Fibroblast of lung (primary cell): ENCODE results near the gene MVB12A. TPM values are rescaled to one million over a fixed set of nuclear protein-coding genes. Genes with fewer than 3 reads are reported as not detected.

Source experiments
- polyA plus RNA-seq, 2 donors: library from polyadenylated mRNA; depleted of rRNA in 1 of 2; stranded (reverse) in 1 of 2; unstranded in 1 of 2; fragments of >200 nt; gene quantifications; 2 replicates each; pipeline ENCODE4 v1.2.1, GENCODE V29; 2011 to 2012; ENCODE audit warnings: missing spikeins in 1 of 2
- total RNA-seq: library from RNA; depleted of rRNA; stranded (reverse); fragments of >200 nt; gene quantifications from 2 replicates; pipeline ENCODE4 v1.2.1, GENCODE V29; 2014

Gene MVB12A
- total and polyA plus RNA-seq, 2 donors (not counting 1 experiment from before 2014, with no cell fraction given): 24.8 to 34.7 TPM

Other genes starting within 250 kb of the MVB12A start
- gene USE1, start 204.7 kb upstream of the MVB12A start, total RNA-seq: 23.8 and 26.5 TPM in 2 replicates
- gene USE1, start 204.7 kb upstream of the MVB12A start, polyA plus RNA-seq: 25.8 and 27.1 TPM in 2 replicates
- 2.6 and 4.6 TPM in 2 replicates for gene OCEL1, start 193.8 kb upstream of the MVB12A start, total RNA-seq
- gene OCEL1, start 193.8 kb upstream of the MVB12A start, polyA plus RNA-seq: 4.5 and 8.8 TPM in 2 replicates
- 37.0 and 42.4 TPM in 2 replicates for gene NR2F6, start 174.1 kb upstream of the MVB12A start, total RNA-seq
- 9.6 and 10.4 TPM in 2 replicates for gene NR2F6, start 174.1 kb upstream of the MVB12A start, polyA plus RNA-seq
- under 0.01 TPM in 1 of 2 replicates, not detected in the other for gene USHBP1, start 155.3 kb upstream of the MVB12A start, total RNA-seq
- not detected in 2 replicates for gene USHBP1, start 155.3 kb upstream of the MVB12A start, polyA plus RNA-seq
- 74.3 and 79.4 TPM in 2 replicates for gene BABAM1, start 152.6 kb upstream of the MVB12A start, total RNA-seq
- 68.8 and 81.2 TPM in 2 replicates for gene BABAM1, start 152.6 kb upstream of the MVB12A start, polyA plus RNA-seq
- gene ANKLE1, start 138.1 kb upstream of the MVB12A start, total RNA-seq: 0.17 and 0.26 TPM in 2 replicates
- gene ANKLE1, start 138.1 kb upstream of the MVB12A start, polyA plus RNA-seq: 0.08 and 0.29 TPM in 2 replicates
- 10.3 and 16.8 TPM in 2 replicates for gene ABHD8, start 116.6 kb upstream of the MVB12A start, total RNA-seq
- 3.9 and 4.8 TPM in 2 replicates for gene ABHD8, start 116.6 kb upstream of the MVB12A start, polyA plus RNA-seq
- 44.8 and 48.3 TPM in 2 replicates for gene MRPL34, start 114.2 kb upstream of the MVB12A start, total RNA-seq
- gene MRPL34, start 114.2 kb upstream of the MVB12A start, polyA plus RNA-seq: 27.5 and 38.8 TPM in 2 replicates
- 8.0 and 17.7 TPM in 2 replicates for gene DDA1, start 110.5 kb upstream of the MVB12A start, total RNA-seq
- gene DDA1, start 110.5 kb upstream of the MVB12A start, polyA plus RNA-seq: 42.6 and 63.9 TPM in 2 replicates
- 5.9 TPM in 2 replicates for gene ANO8, start 85.2 kb upstream of the MVB12A start, total RNA-seq
- 1.1 and 1.8 TPM in 2 replicates for gene ANO8, start 85.2 kb upstream of the MVB12A start, polyA plus RNA-seq
- 11.1 and 17.2 TPM in 2 replicates for gene GTPBP3, start 82.5 kb upstream of the MVB12A start, total RNA-seq
- gene GTPBP3, start 82.5 kb upstream of the MVB12A start, polyA plus RNA-seq: 3.7 and 5.4 TPM in 2 replicates
- gene PLVAP, start 42.7 kb upstream of the MVB12A start, total RNA-seq: not detected in 2 replicates
- gene PLVAP, start 42.7 kb upstream of the MVB12A start, polyA plus RNA-seq: not detected in 2 replicates
- not detected in 2 replicates for gene CCDC194, start 25.9 kb upstream of the MVB12A start, total RNA-seq
- not detected in 2 replicates for gene CCDC194, start 25.9 kb upstream of the MVB12A start, polyA plus RNA-seq
- gene BST2, start 14.4 kb upstream of the MVB12A start, total RNA-seq: 4.3 and 4.6 TPM in 2 replicates
- gene BST2, start 14.4 kb upstream of the MVB12A start, polyA plus RNA-seq: 2.4 and 5.6 TPM in 2 replicates
- gene TMEM221, start 28.6 kb downstream of the MVB12A start, total RNA-seq: under 0.01 and 0.17 TPM in 2 replicates
- gene TMEM221, start 28.6 kb downstream of the MVB12A start, polyA plus RNA-seq: not detected in 2 replicates
- not detected in 2 replicates for gene NXNL1, start 40.9 kb downstream of the MVB12A start, total RNA-seq
- gene NXNL1, start 40.9 kb downstream of the MVB12A start, polyA plus RNA-seq: not detected in 2 replicates
- 20.0 and 25.3 TPM in 2 replicates for gene SLC27A1, start 50.5 kb downstream of the MVB12A start, total RNA-seq
- 3.6 and 4.0 TPM in 2 replicates for gene SLC27A1, start 50.5 kb downstream of the MVB12A start, polyA plus RNA-seq
- 52.8 and 67.3 TPM in 2 replicates for gene PGLS, start 91.6 kb downstream of the MVB12A start, total RNA-seq
- gene PGLS, start 91.6 kb downstream of the MVB12A start, polyA plus RNA-seq: 24.0 and 25.9 TPM in 2 replicates
- 58.6 and 96.9 TPM in 2 replicates for gene COLGALT1, start 135.6 kb downstream of the MVB12A start, total RNA-seq
- 103 and 108 TPM in 2 replicates for gene COLGALT1, start 135.6 kb downstream of the MVB12A start, polyA plus RNA-seq